HCT116 (cell line): ENCODE results near the gene ZNF76.

Experiments
- CTCF ChIP-seq, 3 experiments: fragments of 200-600 bp in 1 of 3; sonication (generic) in 1 of 3; IDR thresholded peaks in 2 of 3; conservative IDR thresholded peaks in 1 of 3; 2 replicates each; pipeline ENCODE4 v1.5.1; 2012 to 2017; ENCODE audit warnings: low read depth in 2 of 3, low read length in 2 of 3, antibody characterized with exemption in 1 of 3, borderline replicate concordance in 1 of 3, control low read depth in 1 of 3, mild to moderate bottlenecking in 1 of 3, mixed read lengths in 1 of 3, mixed run types in 1 of 3, moderate library complexity in 1 of 3; ENCODE audit not compliant: insufficient read depth in 1 of 3
- EGR1 ChIP-seq: IDR thresholded peaks from 2 replicates; pipeline ENCODE4 v1.6.1; 2012; ENCODE audit warnings: low read depth
- POLR2A ChIP-seq: IDR thresholded peaks from 2 replicates; pipeline ENCODE4 v1.7.0; 2011; ENCODE audit warnings: borderline replicate concordance; ENCODE audit not compliant: insufficient read depth, insufficient read length; ENCODE audit errors: extremely low read depth

GRCh38 chr6:35223396-35223795 lies 36.1 kb upstream of the ZNF76 start:
- no peak for TF ChIP-seq POLR2A
- no peak for TF ChIP-seq EGR1
- no peak for TF ChIP-seq CTCF (IDR thresholded peaks at IDR 0.05 in 2 of 3, conservative IDR thresholded peaks at IDR 0.05 in 1 of 3; ENCODE audit: borderline replicate concordance in 1 of 3, insufficient read depth in 1 of 3, low read depth in 2 of 3, low read length in 2 of 3)
